HG02852 (cell line): ENCODE measurements around the gene CEACAM18.
A peak's percentile ranks its signal among the peaks of the same experiment; 100 is the strongest.
"Not testable (repeated sequence)": the region's sequence is repeated elsewhere in the genome, so short reads cannot be mapped to it uniquely, and the experiment has no call there.

Source experiments
- ATAC-seq: cut with Tn5 transposase; IDR thresholded peaks from one replicate; pipeline ENCODE4 v1.9.1; 2021; ENCODE audit warnings: mild to moderate bottlenecking, moderate library complexity; ENCODE audit not compliant: unreplicated experiment

CEACAM18 gene

DNA sequence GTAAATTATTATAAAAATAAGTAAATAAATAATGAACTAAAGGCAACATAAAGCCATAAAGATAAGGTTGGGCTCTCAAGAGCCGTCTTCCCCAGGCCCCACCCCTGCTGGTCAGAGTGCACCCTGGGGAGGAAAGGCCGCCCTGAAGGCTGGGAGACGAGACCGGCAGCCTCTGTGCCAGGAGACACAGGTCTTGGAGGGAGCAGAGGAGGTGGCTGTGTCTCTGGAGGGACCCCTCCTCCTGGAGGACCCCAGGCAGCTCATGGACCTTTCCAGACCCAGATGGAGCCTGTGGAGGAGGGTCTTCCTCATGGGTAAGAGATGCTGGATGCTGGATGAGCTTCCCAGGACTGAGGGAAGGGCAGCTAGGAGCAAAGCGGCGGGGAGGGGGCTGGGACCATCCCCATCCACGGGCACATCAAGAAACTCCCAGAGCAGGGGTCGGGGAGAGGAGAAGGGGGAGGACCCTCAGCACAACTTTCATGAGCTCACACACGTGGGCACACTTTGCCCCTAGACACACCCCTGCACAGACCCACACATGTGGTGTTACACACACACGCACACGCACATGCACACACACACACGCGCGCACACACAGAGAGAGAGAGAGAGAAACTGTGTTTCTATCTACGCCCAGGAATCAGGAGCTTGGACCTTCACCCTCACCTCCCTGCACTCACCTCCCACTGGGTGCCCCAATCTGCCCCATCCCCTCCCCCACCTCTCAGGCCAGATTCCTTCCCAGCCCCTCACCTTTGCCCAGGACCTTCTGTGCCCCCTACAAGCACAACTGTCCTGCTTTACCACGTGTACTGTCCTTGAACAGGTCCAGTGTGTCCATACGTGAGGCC, at the start of gene CEACAM18:
Gene CEACAM18, plus strand, starts transcription at position 159 of the 854 bp plus-strand sequence.
- no peak for ATAC-seq

DNA sequence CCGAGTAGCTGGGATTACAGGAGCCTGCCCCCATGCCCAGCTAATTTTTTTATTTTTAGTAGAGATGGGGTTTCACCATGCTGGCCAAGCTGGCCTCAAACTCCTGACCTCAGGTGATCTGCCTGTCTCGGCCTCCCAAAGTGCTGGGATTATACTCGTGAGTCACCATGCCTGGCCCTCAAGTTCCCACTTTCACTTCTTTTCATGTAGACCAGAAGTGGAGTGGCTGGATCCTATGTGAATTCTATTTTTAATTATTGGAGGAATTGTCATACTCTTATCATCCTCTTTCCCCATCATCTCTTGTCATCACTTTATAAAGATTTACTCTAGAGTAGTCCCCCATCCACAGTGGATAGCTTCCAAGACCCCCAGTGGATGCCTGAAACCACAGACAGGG, 48.1 kb upstream of the CEACAM18 start:
- ATAC-seq: no peak

DNA sequence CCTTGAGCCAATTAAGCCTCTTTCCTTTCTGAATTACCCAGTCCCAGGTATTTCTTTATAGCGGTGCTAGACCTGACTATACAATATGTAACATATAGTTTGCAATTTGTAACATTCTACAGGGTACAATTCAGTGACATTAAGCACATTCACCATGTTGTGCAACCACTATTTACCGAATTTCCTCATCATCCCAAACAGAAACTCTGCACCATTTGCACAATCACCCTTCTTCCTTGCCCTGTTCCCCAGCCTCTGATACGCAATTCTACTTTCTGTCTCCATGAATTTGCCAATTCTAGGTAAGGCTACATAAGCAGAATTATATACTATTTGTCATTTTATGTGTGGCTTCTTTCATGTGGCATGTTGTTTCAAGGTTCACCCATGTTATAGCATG, 47.2 kb upstream of the CEACAM18 start:
- ATAC-seq: no peak

DNA sequence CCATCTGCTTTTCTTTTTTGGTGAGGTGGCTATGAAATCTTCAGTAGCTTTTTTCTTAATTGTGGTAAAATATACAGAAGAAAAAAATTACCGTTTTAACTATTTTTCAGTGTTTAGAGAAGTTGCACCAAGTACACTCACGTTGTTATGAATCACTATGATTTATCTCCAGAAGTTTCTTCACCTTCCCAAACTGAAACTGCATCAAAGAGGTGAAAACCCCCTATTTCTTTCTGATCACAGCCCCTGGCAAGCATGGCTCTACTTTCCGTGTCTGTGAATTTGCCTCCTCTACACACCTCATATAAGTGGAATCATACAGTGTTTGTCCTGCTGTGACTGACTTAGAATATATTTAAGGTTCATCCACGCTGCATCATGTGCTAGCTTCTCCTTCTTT, 45.3 kb upstream of the CEACAM18 start:
- no peak for ATAC-seq

DNA sequence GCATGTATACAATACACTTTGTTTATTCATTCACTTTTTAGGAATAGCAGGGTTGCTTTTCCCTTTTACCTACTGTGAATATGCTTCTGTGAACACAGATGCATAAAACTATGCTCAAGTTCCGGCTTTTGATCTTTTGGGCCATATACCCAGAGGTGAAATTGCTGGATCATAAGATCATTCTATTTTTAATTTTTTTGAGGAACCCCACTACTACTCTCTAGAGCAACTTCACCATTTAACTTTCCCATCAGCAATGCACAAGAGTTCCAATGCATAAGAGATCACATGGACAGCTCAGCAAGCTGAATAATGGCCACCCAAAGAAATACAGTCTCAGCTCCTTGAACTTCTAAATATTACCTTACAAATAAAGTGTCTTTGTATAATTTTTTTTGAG, 43.9 kb upstream of the CEACAM18 start:
- no peak for ATAC-seq

DNA sequence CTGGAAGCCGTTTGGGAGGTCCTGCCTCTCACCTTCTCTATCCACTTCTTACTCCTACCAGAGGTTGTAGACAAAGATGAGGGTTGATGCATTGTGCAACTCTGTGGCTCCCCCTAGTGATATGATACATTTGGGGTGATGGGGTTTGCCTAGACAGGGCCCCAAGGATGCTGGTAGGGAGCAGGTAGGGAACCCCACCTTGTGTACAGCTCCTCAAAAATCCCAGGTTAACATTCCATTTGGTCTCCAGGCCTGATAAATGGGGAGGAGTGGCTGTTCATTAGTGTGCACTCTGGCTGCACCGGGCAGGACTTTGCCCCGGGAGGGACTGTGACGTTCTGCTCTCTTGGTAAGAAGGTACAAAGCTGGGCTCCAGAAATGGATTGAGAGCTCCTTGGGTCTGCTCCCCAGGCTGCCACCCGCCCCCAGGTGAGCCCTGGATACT, 39.3 kb upstream of the CEACAM18 start:
- ATAC-seq: no peak

DNA sequence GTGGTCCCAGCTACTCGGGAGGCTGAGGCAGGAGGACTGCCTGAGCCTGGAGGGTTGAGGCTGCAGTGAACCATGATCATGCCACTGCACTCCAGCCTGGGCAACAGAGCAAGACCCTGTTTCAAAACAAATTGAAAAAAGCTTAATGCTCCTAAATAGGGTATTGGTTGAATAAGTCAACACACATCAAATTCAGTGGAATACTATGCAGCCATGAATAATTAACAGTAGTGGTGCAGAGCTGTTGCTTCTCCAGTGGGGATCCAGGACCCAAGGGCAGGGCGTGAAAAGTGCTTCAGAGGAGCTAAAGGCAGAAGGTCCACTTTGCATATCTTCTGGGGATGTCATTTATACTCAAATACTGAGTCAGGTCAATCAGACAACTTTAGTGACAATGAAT, 38.3 kb upstream of the CEACAM18 start:
- no peak for ATAC-seq

DNA sequence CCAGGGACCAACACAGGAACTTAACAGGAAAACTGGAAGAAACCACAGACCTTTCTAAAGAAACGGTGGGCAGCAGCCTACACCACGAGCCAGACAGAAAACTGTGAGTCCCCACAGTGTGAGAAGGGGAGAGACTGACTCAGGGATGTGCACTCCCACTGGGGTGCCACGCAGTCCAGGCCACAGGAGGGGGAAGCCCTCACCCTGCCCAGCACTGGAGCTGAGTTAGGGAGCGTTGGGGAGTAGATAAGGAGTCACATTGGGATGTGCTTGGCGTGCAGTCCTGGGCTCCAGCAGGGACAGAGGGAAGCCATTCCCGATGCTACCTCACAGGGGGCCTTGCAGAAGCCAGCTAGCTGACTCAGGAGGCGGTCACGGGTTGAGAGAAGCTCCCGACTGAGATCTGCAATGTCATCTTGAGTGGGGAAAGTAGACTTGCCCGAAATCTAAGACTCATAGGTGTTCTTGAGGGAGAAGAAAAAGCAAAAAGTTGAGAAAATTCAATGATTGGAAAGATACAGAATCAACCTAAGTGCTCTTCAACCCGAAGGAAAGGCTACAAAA, 37.4 kb upstream of the CEACAM18 start:
- no peak for ATAC-seq

DNA sequence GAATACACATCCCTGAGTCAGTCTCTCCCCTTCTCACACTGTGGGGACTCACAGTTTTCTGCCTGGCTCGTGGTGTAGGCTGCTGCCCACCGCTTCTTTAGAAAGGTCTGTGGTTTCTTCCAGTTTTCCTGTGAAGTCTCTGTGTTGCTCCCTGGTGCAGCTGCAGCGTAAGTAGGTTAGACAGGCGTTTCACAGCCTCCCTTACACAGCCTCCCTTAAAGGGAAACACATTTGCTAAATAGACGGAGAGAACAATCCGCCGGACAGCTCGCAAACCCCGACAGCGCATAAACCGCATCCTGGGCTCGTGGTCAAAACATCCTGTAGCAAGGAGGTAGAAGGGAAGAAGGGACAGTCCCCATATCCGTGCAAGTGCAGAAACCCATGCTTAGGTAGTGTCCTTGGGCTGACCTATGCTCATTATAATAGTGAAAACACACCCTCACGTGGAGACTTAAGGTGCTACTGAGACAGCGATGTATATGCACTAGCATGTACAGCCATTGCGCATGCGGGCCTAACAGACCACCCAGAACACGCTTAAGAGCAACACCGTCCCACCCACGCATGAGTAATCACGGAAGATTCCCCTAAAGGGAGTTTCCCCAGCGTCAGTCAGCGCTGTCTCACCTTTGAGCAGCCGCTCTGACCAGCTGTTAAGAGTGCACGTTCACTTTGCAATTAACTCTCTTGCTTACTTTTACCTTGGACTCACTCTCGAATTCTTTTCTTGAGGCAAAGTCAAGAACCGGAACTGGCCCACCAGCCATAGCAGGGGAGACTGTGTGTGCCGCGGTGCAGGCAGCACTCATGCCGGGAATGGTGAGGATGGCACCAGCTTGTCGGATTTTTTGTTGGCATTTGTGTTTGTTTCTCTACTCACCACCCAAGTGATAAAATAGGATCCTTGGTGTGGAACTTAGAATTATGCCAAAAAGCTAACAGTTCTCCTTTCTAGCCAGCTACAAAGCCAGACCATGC, 36.6 kb upstream of the CEACAM18 start:
- peak; percentile 82 for ATAC-seq

DNA sequence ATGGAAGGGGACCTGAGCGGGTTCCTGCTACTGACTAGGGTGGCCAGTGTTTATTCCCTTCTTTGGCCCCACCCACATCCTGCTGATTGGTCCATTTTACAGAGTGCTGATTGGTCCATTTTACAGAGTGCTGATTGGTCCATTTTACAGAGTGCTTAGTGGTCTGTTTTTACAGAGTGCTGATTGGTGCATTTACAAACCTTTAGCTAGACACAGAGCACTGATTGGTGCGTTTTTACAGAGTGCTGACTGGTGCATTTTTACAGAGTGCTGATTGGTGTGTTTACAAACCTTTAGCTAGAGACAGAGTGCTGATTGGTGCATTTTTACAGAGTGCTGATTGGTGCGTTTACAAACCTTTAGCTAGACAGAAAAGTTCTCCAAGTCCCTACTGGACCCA, 30.8 kb upstream of the CEACAM18 start:
- ATAC-seq: not testable (repeated sequence)

DNA sequence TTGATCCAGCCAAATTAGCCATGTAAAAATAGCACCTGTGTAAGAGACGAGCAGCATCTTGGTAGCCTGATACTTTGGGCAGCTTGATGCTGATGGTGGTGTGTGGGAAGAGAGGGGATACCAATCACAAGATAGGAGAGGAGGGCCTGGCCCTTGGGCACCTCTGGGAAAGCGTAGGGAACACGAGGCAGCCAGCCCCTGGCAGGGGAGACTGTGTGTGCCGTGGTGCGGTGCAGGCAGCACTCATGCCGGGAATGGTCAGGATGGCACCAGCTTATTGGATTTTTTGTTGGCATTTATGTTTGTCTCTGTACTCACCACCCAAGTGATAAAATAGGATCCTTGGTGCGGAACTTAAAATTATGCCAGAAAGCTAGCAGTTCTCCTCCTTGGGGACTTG, 30.3 kb upstream of the CEACAM18 start:
- no peak for ATAC-seq

DNA sequence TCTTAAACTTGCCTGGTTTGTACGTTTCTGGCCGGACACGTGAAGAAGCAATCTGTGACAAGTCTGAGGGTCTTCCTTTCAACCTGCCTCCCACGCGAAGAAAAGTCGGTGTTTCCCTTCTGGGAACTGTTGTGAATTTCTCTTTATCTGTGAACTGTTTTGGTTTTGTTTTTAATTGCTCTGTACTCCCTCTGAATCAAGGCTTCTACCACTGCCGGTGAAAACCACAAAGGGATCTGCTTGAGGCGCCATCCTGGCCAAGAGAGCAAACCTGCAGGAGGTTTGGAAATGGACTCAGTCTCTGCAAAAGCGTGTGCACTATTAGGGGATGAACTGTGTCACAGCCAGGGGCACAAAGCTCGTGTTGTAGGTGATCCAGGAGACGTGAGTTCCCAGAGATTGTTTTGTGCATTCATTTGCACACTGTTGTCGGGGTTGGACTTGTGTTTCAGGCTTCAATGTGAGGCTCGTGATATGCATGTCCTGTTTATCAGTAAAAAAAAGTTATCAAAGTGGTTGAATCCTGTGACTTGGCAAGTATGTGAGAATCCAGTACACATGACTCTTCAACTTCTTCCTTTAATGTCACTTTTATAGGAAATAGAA, 29.8 kb upstream of the CEACAM18 start:
- ATAC-seq: no peak

DNA sequence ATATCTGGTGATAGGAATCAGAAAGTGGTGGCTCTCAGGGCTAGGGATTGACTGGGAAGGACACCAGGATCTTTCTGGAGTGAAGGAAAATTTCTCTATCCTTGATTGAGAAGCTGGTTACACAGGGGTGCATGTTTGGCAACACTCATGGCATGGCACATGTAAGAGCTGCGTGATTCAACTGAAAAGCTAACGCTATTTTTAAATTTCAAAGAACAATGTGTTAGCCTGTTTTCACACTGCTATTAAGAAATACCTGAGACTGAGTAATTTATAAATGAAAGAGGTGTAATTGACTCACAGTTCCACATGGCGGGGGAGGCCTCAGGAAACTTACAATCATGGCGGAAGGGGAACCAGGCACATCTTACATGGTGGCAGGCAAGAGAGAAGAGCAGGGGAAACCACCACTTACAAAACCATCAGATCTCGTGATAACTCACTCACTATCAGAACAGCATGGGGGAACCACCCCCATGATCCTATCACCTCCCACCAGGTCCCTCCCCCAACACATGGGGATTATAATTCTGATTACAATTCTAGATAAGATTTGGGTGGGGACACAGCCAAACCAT, 27.5 kb upstream of the CEACAM18 start:
- no peak for ATAC-seq

DNA sequence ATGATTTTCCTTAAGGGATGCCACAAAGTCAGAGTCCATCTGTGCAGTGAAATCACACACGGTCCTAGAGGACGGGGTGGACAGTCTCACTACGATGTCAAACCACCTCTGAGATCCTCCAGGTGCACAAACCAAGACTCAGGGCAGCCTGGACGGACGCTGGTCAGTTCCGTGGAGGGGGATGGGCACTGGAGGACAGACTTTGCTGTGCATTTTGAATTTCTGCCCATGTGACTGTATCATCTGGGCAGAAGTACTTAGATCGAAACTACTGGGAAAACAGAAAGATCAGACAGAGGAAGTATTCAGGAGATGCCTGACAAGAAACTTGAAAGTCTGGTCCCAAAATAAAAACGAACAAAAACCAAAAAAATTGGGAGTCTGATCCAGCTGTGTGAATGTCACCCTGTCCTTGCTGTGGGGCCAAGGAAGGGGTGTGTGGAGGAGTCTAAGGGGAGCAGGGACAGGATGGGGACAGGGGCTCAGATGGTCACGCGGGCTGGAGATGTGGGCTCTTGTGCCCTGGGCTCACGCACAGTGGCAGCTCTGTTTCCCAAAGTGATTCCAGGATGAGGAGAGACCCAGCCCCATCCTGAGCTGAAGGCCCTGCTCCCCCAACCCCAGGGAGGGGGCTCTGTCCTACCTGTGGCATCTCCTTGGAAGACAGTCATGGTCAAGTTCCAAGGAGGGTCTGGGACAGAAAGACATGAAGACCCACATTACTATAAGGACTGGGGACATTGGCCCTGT, 21.6 kb upstream of the CEACAM18 start:
- no peak for ATAC-seq

DNA sequence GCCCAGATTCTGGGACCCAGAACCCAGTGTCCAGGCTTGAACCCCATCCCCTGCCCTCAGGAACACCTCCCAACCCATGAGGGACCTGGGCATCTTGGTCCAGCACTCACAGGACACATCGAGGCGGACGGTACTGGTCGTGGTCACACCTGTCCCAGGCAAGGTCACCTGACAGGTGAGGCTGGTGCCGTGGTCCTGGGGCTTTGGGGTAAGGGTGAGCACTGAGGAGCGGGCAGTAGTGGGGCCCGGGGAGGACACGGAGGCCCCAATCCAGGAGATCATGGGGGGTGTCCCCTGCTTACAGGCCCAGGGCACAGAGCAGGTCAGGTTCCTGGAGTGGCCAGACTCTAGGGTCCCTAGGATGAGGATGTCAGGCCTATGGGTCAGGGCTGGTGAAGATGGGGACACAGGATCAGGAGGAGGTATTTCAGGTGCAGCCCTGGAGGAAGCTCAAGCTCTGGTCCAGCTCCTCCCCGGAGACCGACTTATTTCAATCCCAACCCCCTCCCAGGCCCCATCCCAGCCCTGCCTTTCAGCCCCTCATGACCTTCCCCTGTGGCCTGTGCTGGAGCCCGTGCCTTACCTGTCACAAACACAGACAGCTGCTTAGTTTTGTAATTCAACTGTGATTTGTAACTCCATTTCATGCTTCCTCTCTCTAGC, 20.9 kb upstream of the CEACAM18 start:
- no peak for ATAC-seq

DNA sequence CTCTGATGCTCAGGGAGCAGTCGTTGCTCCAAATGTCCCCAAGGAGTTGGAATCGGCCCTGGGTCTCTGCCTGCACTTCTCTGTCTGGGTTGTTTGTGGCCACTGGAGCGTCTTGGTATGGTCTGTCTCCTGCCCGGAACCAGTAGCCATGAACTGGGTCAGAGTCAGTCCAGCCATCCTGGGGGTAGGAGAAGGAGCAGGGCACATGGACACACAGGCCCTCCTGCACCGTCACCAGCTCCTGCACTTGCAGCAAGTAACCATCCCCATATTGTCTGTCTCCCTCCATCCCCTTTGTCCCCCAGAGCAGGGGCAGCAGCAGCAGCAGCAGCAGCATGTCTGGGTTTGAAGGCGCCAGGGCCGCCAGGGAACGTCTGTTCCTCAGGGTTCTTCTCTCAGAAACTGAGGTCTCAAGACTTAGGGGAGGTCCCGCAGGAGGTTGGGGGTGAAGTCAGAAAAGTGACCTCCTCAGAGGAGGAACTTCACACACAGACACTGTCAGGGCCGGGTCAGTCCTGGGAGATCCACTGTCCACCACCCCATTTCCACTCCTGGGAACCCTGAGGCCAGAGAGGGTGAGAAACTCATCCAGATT, 20.2 kb upstream of the CEACAM18 start, which contains the start of gene SIGLEC8:
Gene SIGLEC8, minus strand, starts transcription at position 404 of the 595 bp plus-strand sequence. Its CDS starts 67 bp downstream, at position 337.
- no peak for ATAC-seq

DNA sequence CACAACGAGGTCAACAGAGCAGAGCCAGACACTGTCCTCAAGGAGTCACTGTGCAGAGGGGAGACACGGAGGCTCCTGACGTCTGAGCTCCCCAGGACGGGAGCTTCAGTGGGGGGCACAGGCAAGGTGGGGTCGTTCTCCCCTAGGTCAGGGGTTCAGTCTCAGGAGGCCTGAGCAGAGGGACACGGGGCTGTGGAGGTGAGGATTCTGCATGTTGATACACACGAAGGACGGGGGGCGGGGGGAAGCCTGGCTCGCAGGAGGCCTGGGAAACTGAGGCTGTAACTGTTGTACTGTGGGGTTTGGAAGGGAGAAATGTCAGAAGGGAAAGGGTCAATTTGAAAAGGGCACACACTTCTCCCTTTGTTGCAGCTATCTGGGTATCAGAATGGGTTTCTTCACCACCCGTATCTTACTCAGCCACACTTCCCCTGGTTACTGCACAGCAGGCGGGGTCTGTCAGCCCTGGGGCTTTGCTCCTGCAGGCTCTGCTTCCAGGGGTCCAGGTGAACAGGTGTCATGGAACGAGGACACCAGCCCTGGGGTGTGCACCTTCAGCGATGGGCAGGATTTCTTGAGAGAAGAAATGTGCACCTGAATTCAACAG, 19.3 kb upstream of the CEACAM18 start:
- no peak for ATAC-seq
